ENCODE measurements around the gene SMAP2.

The SMAP2 gene

GRCh38 chr1:40409467-40409866, 35.9 kb downstream of the SMAP2 start:
- no peak for DNase-seq (ENCODE audit: low read depth)
- no peak overlapping the region for H3K9ac ChIP-seq (ENCODE audit: low read length)
- H3K9me3 ChIP-seq (ENCODE audit: control insufficient read depth, low read length) = no peaks in the 10 kb centered on the region
- peaks cover 3% of the 10 kb centered on the region for H3K4me1 ChIP-seq (ENCODE audit: control insufficient read depth, insufficient read depth, low read length)
- H3K4me3 ChIP-seq (ENCODE audit: low read length) = no peak overlapping the region
- H3K27me3 ChIP-seq (replicated peaks; ENCODE audit: control insufficient read depth, insufficient read depth, low read length) = no peaks in the 10 kb centered on the region
- H3K36me3 ChIP-seq (ENCODE audit: control insufficient read depth, insufficient read depth, low read length, severe bottlenecking) = peaks cover 13% of the 10 kb centered on the region

- no peaks in the 10 kb centered on the region for H3K9me3 ChIP-seq (ENCODE audit: control insufficient read depth, low read length)
- H3K4me1 ChIP-seq (ENCODE audit: control insufficient read depth, insufficient read depth, low read length) = no peaks in the 10 kb centered on the region
- H3K4me3 ChIP-seq (ENCODE audit: low read length) = no peak overlapping the region
- no peak overlapping the region for H3K9ac ChIP-seq (ENCODE audit: low read length)
- H3K36me3 ChIP-seq (ENCODE audit: control insufficient read depth, insufficient read depth, low read length, severe bottlenecking) = peaks cover 29% of the 10 kb centered on the region
- DNase-seq (ENCODE audit: low read depth) = no peak
- no peaks in the 10 kb centered on the region for H3K27me3 ChIP-seq (replicated peaks; ENCODE audit: control insufficient read depth, insufficient read depth, low read length)
Observed at GRCh38 chr1:40411294-40411693, 37.8 kb downstream of the SMAP2 start.

DNA sequence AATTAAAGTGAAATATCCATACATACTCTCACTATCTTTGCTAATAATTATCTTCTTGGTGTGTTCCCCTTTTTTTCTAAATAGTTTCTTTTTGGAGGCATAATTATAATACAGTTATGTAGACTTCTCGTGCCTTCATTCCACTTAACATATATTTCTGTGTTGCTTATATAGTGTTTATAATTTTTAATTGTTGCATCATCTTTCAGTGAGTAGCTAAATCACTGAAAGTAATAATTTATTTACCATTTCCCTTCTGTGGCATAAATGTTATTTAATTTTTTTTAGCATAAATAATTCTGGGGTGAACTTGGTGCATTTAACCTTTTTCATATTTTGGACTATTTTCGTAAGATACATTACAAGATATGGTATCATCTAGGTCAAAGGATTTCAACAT, 38.3 kb downstream of the SMAP2 start:
- H3K36me3 ChIP-seq (ENCODE audit: control insufficient read depth, insufficient read depth, low read length, severe bottlenecking) = peaks cover 35% of the 10 kb centered on the region

GRCh38 chr1:40413527-40414252, 40.2 kb downstream of the SMAP2 start:
- Histone ChIP-seq H3K9me3 (ENCODE audit: control insufficient read depth, low read length) (no peaks in the 10 kb centered on the region), H3K4me3 (ENCODE audit: low read length) (no peak overlapping the region), H3K4me1 (ENCODE audit: control insufficient read depth, insufficient read depth, low read length) (no peaks in the 10 kb centered on the region), H3K9ac (ENCODE audit: low read length) (no peak overlapping the region), H3K36me3 (ENCODE audit: control insufficient read depth, insufficient read depth, low read length, severe bottlenecking) (peaks cover 53% of the 10 kb centered on the region), H3K27me3 (replicated peaks; ENCODE audit: control insufficient read depth, insufficient read depth, low read length) (no peaks in the 10 kb centered on the region)
- DNase-seq (ENCODE audit: low read depth) = no peak

More for the DNA sequence above, 38.3 kb downstream of the SMAP2 start:
- H3K9ac ChIP-seq (ENCODE audit: low read length) = no peak overlapping the region
- no peaks in the 10 kb centered on the region for H3K27me3 ChIP-seq (replicated peaks; ENCODE audit: control insufficient read depth, insufficient read depth, low read length)
- no peak overlapping the region for H3K4me3 ChIP-seq (ENCODE audit: low read length)
- no peaks in the 10 kb centered on the region for H3K4me1 ChIP-seq (ENCODE audit: control insufficient read depth, insufficient read depth, low read length)
- H3K9me3 ChIP-seq (ENCODE audit: control insufficient read depth, low read length) = no peaks in the 10 kb centered on the region
- no peak for DNase-seq (ENCODE audit: low read depth)

DNA sequence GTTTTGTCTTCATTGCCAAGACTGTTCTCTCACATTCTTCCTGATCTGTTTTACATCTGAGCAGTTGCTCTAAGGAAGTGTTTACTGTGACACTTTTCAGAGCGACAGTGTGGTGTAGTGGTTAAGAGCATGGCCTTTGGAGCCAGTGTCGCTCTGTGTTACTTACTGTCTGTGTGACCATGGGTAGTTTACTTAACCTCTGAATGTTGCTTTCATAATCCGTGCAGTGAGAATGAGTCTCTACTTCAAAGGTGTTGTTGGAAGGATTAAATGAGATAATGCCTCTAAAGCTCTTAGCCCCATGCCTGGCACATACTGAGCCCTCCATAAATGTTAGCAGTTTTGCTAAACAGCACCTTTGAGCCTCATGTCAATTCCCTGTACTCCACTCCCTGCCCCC, 40.8 kb downstream of the SMAP2 start:
- no peaks in the 10 kb centered on the region for H3K9me3 ChIP-seq (ENCODE audit: control insufficient read depth, low read length)
- no peaks in the 10 kb centered on the region for H3K4me1 ChIP-seq (ENCODE audit: control insufficient read depth, insufficient read depth, low read length)
- peaks cover 57% of the 10 kb centered on the region for H3K36me3 ChIP-seq (ENCODE audit: control insufficient read depth, insufficient read depth, low read length, severe bottlenecking)
- no peak for DNase-seq (ENCODE audit: low read depth)
- no peaks in the 10 kb centered on the region for H3K27me3 ChIP-seq (replicated peaks; ENCODE audit: control insufficient read depth, insufficient read depth, low read length)
- no peak overlapping the region for H3K4me3 ChIP-seq (ENCODE audit: low read length)
- H3K9ac ChIP-seq (ENCODE audit: low read length) = no peak overlapping the region

DNA sequence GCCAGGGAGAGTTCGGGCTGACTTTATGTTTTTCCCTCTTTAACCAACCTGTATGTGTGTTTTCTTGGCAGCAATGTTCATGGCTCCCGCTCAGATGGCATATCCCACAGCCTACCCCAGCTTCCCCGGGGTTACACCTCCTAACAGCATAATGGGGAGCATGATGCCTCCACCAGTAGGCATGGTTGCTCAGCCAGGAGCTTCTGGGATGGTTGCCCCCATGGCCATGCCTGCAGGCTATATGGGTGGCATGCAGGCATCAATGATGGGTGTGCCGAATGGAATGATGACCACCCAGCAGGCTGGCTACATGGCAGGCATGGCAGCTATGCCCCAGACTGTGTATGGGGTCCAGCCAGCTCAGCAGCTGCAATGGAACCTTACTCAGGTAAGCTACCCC, 43.2 kb downstream of the SMAP2 start:
- no peak overlapping the region for H3K9ac ChIP-seq (ENCODE audit: low read length)
- no peaks in the 10 kb centered on the region for H3K9me3 ChIP-seq (ENCODE audit: control insufficient read depth, low read length)
- no peak overlapping the region for H3K4me3 ChIP-seq (ENCODE audit: low read length)
- H3K27me3 ChIP-seq (replicated peaks; ENCODE audit: control insufficient read depth, insufficient read depth, low read length) = no peaks in the 10 kb centered on the region
- peaks cover 4% of the 10 kb centered on the region for H3K4me1 ChIP-seq (ENCODE audit: control insufficient read depth, insufficient read depth, low read length)
- peaks cover 57% of the 10 kb centered on the region for H3K36me3 ChIP-seq (ENCODE audit: control insufficient read depth, insufficient read depth, low read length, severe bottlenecking)
- no peak for DNase-seq (ENCODE audit: low read depth)

GRCh38 chr1:40421431-40422384, 48.2 kb downstream of the SMAP2 start:
- H3K9ac ChIP-seq (ENCODE audit: low read length) = no peak overlapping the region
- no peaks in the 10 kb centered on the region for H3K9me3 ChIP-seq (ENCODE audit: control insufficient read depth, low read length)
- no peak for DNase-seq (ENCODE audit: low read depth)
- peaks cover 10% of the 10 kb centered on the region for H3K4me1 ChIP-seq (ENCODE audit: control insufficient read depth, insufficient read depth, low read length)
- no peaks in the 10 kb centered on the region for H3K27me3 ChIP-seq (replicated peaks; ENCODE audit: control insufficient read depth, insufficient read depth, low read length)
- H3K4me3 ChIP-seq (ENCODE audit: low read length) = no peak overlapping the region
- H3K36me3 ChIP-seq (ENCODE audit: control insufficient read depth, insufficient read depth, low read length, severe bottlenecking) = peaks cover 30% of the 10 kb centered on the region

DNA sequence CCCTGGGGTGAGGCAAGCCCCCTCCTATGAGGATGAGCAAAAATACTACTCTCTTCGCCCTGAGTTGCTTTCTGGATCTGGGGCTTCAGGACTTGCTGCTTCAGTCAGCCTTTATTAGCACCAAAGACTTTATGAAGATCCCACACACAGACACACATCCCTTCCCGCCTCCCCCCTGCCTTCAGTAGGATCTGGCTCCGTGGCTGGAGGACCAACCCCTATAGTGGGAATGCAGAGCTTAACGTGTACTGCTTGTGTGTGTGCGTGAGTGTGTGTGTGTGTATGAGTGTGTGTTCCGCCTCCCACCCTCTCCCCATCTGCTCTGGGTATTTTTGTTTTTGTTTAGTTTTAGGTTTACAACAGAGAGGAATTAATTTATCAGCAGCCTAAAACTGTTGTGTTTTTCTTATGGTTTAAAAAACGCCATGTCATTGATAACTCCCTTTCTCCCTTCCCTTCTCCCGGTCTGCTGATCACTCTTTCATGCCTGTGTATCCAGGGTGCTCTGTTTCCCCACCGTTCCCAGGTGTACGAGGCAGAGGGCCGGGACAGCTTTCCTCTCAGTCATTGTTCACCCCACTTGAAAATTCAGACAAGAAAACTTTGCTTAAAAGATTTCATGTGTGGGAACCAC, 49.2 kb downstream of the SMAP2 start:
- Histone ChIP-seq H3K36me3 (ENCODE audit: control insufficient read depth, insufficient read depth, low read length, severe bottlenecking) (peaks cover 19% of the 10 kb centered on the region), H3K27me3 (replicated peaks; ENCODE audit: control insufficient read depth, insufficient read depth, low read length) (no peaks in the 10 kb centered on the region), H3K9ac (ENCODE audit: low read length) (no peak overlapping the region), H3K4me1 (ENCODE audit: control insufficient read depth, insufficient read depth, low read length) (peaks cover 10% of the 10 kb centered on the region), H3K9me3 (ENCODE audit: control insufficient read depth, low read length) (no peaks in the 10 kb centered on the region), H3K4me3 (ENCODE audit: low read length) (no peak overlapping the region)
- DNase-seq (ENCODE audit: low read depth) = no peak

- H3K9me3 ChIP-seq (ENCODE audit: control insufficient read depth, low read length) = no peaks in the 10 kb centered on the region
- peaks cover 14% of the 10 kb centered on the region for H3K36me3 ChIP-seq (ENCODE audit: control insufficient read depth, insufficient read depth, low read length, severe bottlenecking)
- H3K9ac ChIP-seq (ENCODE audit: low read length) = no peak overlapping the region
- DNase-seq (ENCODE audit: low read depth) = no peak
- H3K4me3 ChIP-seq (ENCODE audit: low read length) = no peak overlapping the region
- peaks cover 10% of the 10 kb centered on the region for H3K4me1 ChIP-seq (ENCODE audit: control insufficient read depth, insufficient read depth, low read length)
- H3K27me3 ChIP-seq (replicated peaks; ENCODE audit: control insufficient read depth, insufficient read depth, low read length) = no peaks in the 10 kb centered on the region
Observed at GRCh38 chr1:40423264-40423642, 49.7 kb downstream of the SMAP2 start.

DNA sequence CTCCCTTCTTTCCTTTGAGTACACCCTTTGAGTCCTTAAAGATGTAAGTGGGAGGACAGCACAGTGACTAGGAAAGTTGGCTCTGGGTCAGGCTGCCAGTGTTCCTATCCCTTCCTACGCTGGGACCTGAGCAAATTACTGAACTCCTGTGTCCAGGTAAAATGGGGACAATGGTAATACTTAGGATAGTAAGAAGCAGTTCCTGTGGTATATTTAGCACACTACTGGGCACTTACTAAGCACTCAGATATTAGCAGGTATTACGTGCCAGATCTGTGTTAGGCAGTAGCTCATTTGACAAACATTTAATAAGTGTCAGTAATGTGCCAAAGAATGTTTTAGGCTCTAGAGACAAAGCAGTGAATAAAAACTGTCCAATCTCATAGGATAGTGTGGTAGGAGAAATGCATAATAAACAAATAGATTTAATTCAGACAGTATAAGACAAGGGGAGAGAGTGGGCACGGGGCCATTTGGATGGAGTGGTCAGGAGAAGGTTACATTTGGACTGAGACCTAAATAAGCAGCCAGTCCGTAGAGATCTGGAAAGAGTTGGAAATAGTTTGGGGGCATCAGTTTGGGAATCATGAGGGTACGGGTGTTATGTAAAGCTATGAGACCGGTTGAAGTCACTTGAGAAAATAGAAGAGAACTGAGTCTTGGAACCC, 50.6 kb downstream of the SMAP2 start:
- Histone ChIP-seq H3K27me3 (replicated peaks; ENCODE audit: control insufficient read depth, insufficient read depth, low read length) (no peaks in the 10 kb centered on the region), H3K9ac (ENCODE audit: low read length) (no peak overlapping the region), H3K4me3 (ENCODE audit: low read length) (no peak overlapping the region), H3K4me1 (ENCODE audit: control insufficient read depth, insufficient read depth, low read length) (peaks cover 10% of the 10 kb centered on the region), H3K36me3 (ENCODE audit: control insufficient read depth, insufficient read depth, low read length, severe bottlenecking) (peaks cover 6% of the 10 kb centered on the region), H3K9me3 (ENCODE audit: control insufficient read depth, low read length) (no peaks in the 10 kb centered on the region)
- DNase-seq (ENCODE audit: low read depth) = no peak

- DNase-seq (ENCODE audit: low read depth) = no peak
- H3K9me3 ChIP-seq (ENCODE audit: control insufficient read depth, low read length) = no peaks in the 10 kb centered on the region
- H3K36me3 ChIP-seq (ENCODE audit: control insufficient read depth, insufficient read depth, low read length, severe bottlenecking) = peaks cover 6% of the 10 kb centered on the region
- no peak overlapping the region for H3K4me3 ChIP-seq (ENCODE audit: low read length)
- no peak overlapping the region for H3K9ac ChIP-seq (ENCODE audit: low read length)
- H3K27me3 ChIP-seq (replicated peaks; ENCODE audit: control insufficient read depth, insufficient read depth, low read length) = no peaks in the 10 kb centered on the region
- peaks cover 10% of the 10 kb centered on the region for H3K4me1 ChIP-seq (ENCODE audit: control insufficient read depth, insufficient read depth, low read length)
Observed at GRCh38 chr1:40425198-40425597, 51.7 kb downstream of the SMAP2 start.

Data from adipocyte (in vitro differentiated cells).